IPS-15b (cell line): Measurements from ENCODE around the gene STX8.
"Not testable (repeated sequence)": the region's sequence is repeated elsewhere in the genome, so short reads cannot be mapped to it uniquely, and the experiment has no call there.

Experiments
- H3K27me3 ChIP-seq: one replicate; pipeline ENCODE4 v1.6.1; 2013; ENCODE audit warnings: low read length; ENCODE audit not compliant: control insufficient read depth, insufficient read depth
- H3K36me3 ChIP-seq: one replicate; pipeline ENCODE4 v1.6.1; 2013; ENCODE audit warnings: low read length; ENCODE audit not compliant: control insufficient read depth, insufficient read depth
- H3K4me1 ChIP-seq: one replicate; pipeline ENCODE4 v1.6.1; 2013; ENCODE audit warnings: mild to moderate bottlenecking, low read length; ENCODE audit not compliant: control insufficient read depth, insufficient read depth
- H3K4me3 ChIP-seq: one replicate; pipeline ENCODE4 v1.5.1; 2013; ENCODE audit warnings: low read depth, low read length
- H3K9ac ChIP-seq: one replicate; pipeline ENCODE4 v1.6.1; 2013; ENCODE audit warnings: low read depth, mild to moderate bottlenecking, low read length
- H3K9me3 ChIP-seq: one replicate; pipeline ENCODE4 v1.6.1; 2013; ENCODE audit warnings: mild to moderate bottlenecking, low read length; ENCODE audit not compliant: control insufficient read depth, insufficient read depth

STX8 gene

DNA sequence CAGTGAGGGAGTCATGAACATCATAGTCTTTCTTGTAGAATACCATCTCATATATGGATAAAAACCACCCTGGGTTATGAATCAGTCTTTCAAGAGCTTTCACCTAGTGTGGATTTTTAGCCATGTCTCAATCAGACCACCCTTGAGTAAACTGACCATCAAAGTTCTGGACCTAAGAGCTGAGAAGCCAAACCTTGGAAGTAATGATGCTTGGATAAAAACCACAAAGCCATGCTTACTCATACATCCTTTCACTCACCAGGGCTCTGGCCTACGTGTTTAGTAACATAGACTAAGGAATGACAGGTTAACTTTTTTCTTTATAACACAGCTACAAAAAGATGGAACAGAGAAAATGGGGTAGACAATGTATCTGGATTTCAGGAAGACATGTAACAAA is 167.2 kb downstream of the STX8 start:
- no peaks in the 10 kb centered on the region for H3K27me3 ChIP-seq
- no peaks in the 10 kb centered on the region for H3K36me3 ChIP-seq
- H3K9me3 ChIP-seq = no peaks in the 10 kb centered on the region

DNA sequence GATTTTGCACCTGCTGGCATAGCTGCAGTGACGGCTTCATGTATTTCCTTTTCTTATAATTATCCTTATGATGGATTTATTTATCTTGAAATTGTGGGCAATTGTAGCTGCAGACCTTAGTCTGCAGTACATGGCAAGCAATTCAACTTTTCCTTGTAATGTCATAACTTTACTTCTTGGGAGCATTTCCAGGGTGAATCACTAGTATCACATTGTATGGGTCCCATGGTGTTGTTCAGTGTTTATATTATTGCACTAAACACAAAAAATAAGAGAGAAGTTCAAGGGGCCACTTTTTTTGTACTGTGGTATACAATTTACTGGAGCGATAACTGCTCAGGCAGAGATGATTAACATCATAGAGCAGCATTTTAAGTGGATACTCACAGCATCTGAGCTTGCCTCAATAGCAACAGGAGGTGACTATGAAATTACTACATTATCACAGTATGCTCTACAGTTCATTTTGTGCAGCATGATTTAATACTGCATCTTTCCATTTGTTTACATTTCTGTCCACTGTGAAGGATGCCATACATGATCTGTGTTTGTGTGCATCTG is 169.5 kb downstream of the STX8 start:
- H3K4me1 ChIP-seq = peaks cover 5% of the 10 kb centered on the region
- no peaks in the 10 kb centered on the region for H3K9me3 ChIP-seq
- no peak overlapping the region for H3K9ac ChIP-seq

More for the DNA sequence above, 167.2 kb downstream of the STX8 start:
- Histone ChIP-seq H3K9ac (no peak overlapping the region), H3K4me1 (peaks cover 5% of the 10 kb centered on the region), H3K4me3 (no peak overlapping the region)

DNA sequence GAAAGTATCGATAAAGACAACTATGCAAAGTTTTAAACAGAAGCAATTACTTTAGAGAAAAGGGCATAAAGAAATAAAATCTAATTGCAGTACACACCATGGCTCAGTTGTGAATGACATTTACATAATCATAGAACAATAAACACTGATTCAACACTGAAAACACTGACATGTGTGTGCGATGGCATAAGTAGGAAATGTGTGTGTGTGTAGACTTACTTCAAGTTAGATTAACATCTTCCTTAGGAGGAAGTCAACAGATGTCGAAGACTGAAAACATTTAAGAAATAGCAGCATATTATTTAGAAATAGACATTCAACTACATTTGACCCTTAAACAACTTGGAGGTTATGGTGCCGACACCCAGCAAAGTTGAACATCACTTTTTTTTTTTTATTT is 172.4 kb downstream of the STX8 start:
- Histone ChIP-seq H3K9me3 (no peaks in the 10 kb centered on the region), H3K36me3 (no peaks in the 10 kb centered on the region), H3K4me3 (no peak overlapping the region), H3K4me1 (no peaks in the 10 kb centered on the region), H3K27me3 (no peaks in the 10 kb centered on the region), H3K9ac (no peak overlapping the region)

More for the DNA sequence above, 169.5 kb downstream of the STX8 start:
- Histone ChIP-seq H3K27me3 (no peaks in the 10 kb centered on the region), H3K36me3 (no peaks in the 10 kb centered on the region), H3K4me3 (no peak overlapping the region)

DNA sequence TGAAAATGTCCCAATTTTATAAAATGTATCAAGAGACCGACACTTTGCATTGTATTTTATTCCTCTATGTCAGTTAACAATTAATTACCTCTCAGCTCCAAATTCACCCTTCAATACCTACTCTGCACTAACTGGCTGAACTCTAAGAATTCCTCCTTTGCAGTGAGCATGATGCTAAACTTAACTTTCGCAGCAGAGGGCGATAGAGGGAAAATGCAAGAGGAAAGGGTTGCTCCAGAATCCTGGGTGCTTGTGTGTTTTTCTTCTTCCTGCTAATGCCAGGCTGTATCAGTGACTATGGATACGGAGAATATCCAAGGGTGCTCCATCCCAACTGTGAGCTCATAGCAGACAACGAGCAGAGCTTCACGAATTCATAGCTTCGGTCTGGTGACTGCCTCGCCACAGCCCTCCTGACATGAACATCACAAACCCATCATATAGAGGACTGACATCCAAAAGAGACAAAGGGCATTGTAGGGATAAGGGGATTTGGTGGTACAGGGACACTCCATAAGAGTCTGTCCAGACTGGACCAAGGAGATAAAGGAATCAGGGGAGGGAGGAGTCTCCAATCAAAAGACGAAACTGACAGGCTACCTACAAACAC is 172.9 kb downstream of the STX8 start:
- Histone ChIP-seq H3K9ac (no peak overlapping the region), H3K4me3 (no peak overlapping the region), H3K9me3 (no peaks in the 10 kb centered on the region), H3K27me3 (no peaks in the 10 kb centered on the region), H3K4me1 (no peaks in the 10 kb centered on the region), H3K36me3 (no peaks in the 10 kb centered on the region)

- no peak overlapping the region for H3K9ac ChIP-seq
- H3K4me3 ChIP-seq = no peak overlapping the region
- no peaks in the 10 kb centered on the region for H3K4me1 ChIP-seq
- H3K9me3 ChIP-seq = no peaks in the 10 kb centered on the region
- H3K36me3 ChIP-seq = no peaks in the 10 kb centered on the region
- no peaks in the 10 kb centered on the region for H3K27me3 ChIP-seq
Measured at GRCh38 chr17:9401434-9401833, 174.2 kb downstream of the STX8 start.

GRCh38 chr17:9389111-9389527 is 186.5 kb downstream of the STX8 start:
- H3K27me3 ChIP-seq = no peaks in the 10 kb centered on the region

DNA sequence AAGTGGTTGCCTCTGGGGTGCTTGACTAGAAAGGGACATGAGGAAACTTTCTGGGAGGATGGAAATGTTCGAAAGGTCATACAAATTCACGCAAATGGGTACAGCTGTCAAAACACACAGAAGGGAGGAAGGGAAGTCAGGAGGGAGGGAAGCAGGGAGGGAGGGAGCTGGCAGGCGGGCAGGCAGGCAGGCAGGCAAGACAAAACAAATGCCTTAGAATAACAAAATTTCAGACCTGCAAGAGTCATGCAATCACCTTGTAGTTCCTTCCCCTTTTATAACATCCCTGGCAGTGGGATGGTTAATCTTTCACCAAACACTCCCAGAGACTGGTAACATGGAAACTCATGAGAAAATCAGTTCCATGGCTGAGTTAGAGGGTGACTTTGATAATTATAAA is 189.2 kb downstream of the STX8 start:
- H3K9ac ChIP-seq = no peak overlapping the region
- H3K4me3 ChIP-seq = no peak overlapping the region
- no peaks in the 10 kb centered on the region for H3K27me3 ChIP-seq
- no peaks in the 10 kb centered on the region for H3K9me3 ChIP-seq
- H3K4me1 ChIP-seq = no peaks in the 10 kb centered on the region
- no peaks in the 10 kb centered on the region for H3K36me3 ChIP-seq

More at GRCh38 chr17:9389111-9389527, 186.5 kb downstream of the STX8 start:
- no peak overlapping the region for H3K4me3 ChIP-seq
- H3K36me3 ChIP-seq = no peaks in the 10 kb centered on the region
- no peaks in the 10 kb centered on the region for H3K9me3 ChIP-seq
- no peaks in the 10 kb centered on the region for H3K4me1 ChIP-seq
- H3K9ac ChIP-seq = no peak overlapping the region

DNA sequence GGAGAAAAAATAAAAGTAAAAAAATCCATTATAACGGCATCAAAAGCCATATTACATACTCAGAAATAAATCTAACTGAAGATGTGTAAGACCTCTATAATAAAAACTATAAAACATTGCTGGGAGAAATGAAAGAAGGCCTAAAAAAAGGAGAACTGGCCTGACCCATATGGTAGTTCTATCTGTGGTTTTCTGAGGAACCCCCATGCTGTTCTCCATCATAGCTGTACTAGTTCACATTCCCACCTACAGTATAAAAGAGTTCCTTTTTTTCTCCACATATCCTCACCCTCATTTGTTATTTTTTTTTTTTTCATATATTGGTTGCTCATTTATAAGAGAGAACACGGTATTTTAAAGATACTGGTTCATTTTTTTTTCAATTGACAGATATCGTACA is 191.8 kb downstream of the STX8 start:
- Histone ChIP-seq H3K4me1 (no peaks in the 10 kb centered on the region), H3K4me3 (no peak overlapping the region), H3K9ac (no peak overlapping the region), H3K27me3 (no peaks in the 10 kb centered on the region), H3K9me3 (no peaks in the 10 kb centered on the region), H3K36me3 (no peaks in the 10 kb centered on the region)

DNA sequence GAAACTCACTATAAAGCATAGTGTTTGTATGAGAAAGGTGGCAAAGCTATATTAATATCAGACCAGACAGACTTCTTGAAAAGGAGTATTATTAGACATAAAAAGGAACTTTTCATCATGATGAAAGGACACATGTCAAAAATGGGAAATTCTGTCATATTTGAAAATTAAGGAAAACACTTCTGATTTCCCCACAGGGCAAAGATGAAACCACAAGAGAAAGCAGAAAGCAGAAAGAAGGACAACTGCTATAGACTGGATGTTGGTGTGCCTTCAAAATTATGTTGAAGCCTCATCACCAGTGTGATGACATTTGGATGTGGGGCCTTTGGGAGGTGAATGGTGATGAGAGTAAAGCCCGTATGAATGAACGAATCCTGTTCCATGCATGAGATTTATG is 193.0 kb downstream of the STX8 start:
- Histone ChIP-seq H3K4me3 (no peak overlapping the region), H3K4me1 (no peaks in the 10 kb centered on the region), H3K9me3 (no peaks in the 10 kb centered on the region), H3K27me3 (no peaks in the 10 kb centered on the region), H3K9ac (no peak overlapping the region), H3K36me3 (no peaks in the 10 kb centered on the region)

GRCh38 chr17:9381068-9381467 is 194.6 kb downstream of the STX8 start:
- H3K4me1 ChIP-seq = no peaks in the 10 kb centered on the region
- no peaks in the 10 kb centered on the region for H3K9me3 ChIP-seq
- H3K36me3 ChIP-seq = no peaks in the 10 kb centered on the region
- no peak overlapping the region for H3K9ac ChIP-seq
- H3K27me3 ChIP-seq = no peaks in the 10 kb centered on the region
- H3K4me3 ChIP-seq = no peak overlapping the region

GRCh38 chr17:9380361-9380760 is 195.3 kb downstream of the STX8 start:
- no peaks in the 10 kb centered on the region for H3K9me3 ChIP-seq
- H3K9ac ChIP-seq = no peak overlapping the region
- no peaks in the 10 kb centered on the region for H3K36me3 ChIP-seq
- no peaks in the 10 kb centered on the region for H3K4me1 ChIP-seq
- H3K27me3 ChIP-seq = no peaks in the 10 kb centered on the region
- no peak overlapping the region for H3K4me3 ChIP-seq

DNA sequence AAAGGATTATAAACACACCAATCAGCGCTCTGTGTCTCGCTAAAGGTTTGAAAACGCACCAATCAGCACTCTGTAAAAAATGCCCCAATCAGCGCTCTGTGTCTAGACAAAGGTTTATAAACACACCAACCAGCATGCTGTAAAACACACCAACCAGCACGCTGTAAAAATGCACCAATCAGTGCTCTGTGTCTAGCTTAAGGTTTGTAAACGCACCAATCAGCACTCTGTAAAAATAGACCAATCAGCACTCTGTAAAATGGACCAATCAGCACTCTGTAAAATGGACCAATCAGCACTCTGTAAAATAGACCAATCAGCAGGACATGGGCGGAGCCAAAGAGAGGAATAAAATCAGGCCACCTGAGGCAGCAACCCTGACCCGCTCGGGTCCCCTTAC is 199.4 kb downstream of the STX8 start:
- not testable (repeated sequence) for H3K9ac ChIP-seq, H3K27me3 ChIP-seq, H3K4me1 ChIP-seq, H3K4me3 ChIP-seq, H3K36me3 ChIP-seq, H3K9me3 ChIP-seq
